DOHH2 (cell line): ENCODE data around the gene PPP1R13B.

Source experiments
- EZH2phosphoT487 ChIP-seq: fragments of 200-600 bp; sonication (generic); IDR thresholded peaks from 2 replicates; pipeline ENCODE4 v1.6.1; 2017; ENCODE audit warnings: borderline replicate concordance, mild to moderate bottlenecking, antibody characterized with exemption, low read length, moderate library complexity, mixed read lengths
- TF ChIP-seq, protein P1 (sequence below): fragments of 200-600 bp; sonication (generic); IDR thresholded peaks from one replicate; pipeline ENCODE4 v1.5.1; 2014; ENCODE audit warnings: antibody characterized with exemption, mild to moderate bottlenecking, low read depth, low read length; ENCODE audit not compliant: poor library complexity, severe bottlenecking

DNA sequence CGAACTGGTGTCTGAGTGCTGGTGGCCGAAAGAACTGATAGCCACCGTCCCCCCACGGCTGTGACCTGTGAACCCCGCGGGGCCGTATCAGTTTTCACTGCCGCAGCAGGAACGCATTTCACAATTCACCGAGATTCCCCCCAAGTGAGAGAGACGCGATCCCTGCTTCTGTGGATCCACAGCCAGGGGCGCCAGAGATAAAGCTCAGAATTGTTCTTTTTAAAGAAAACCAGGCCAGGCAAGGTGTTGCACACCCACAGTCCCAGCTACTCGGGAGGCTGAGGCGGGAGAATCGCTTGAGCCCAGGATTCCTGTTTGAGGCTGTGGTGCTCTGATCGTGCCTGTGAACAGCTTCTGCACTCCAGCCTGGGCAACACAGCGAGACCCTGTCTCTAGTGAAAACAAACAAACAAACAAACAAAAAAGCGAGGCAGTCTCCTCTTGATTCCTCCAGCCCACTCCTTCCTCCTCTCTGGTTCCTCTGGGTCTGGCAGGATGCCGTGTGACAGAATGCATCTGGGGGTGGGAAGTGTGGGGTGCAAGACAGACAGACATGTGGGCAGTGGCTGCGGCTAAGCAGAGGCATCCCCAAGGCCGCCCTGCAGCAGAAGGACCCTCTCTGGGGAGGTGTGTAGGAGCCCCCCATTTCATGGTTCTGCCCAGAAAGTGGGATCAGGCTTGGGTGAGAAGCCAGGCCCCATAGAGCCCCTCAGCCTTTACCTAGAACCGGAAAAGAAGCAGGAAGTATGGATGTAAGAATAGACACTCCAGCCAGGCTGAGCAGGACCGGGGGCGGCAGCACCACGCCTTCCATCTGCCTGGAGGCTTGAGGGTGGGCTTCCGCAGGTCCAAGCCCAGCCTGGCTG, 39.2 kb upstream of the PPP1R13B start:
- TF ChIP-seq, protein P1, sequence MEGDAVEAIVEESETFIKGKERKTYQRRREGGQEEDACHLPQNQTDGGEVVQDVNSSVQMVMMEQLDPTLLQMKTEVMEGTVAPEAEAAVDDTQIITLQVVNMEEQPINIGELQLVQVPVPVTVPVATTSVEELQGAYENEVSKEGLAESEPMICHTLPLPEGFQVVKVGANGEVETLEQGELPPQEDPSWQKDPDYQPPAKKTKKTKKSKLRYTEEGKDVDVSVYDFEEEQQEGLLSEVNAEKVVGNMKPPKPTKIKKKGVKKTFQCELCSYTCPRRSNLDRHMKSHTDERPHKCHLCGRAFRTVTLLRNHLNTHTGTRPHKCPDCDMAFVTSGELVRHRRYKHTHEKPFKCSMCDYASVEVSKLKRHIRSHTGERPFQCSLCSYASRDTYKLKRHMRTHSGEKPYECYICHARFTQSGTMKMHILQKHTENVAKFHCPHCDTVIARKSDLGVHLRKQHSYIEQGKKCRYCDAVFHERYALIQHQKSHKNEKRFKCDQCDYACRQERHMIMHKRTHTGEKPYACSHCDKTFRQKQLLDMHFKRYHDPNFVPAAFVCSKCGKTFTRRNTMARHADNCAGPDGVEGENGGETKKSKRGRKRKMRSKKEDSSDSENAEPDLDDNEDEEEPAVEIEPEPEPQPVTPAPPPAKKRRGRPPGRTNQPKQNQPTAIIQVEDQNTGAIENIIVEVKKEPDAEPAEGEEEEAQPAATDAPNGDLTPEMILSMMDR = no peak
- TF ChIP-seq EZH2phosphoT487 = no peak
